ENCODE measurements around the gene BCL3.

- no peak for TF ChIP-seq POLR2A (IDR thresholded peaks at IDR 0.05)
- no peak for TF ChIP-seq CTCF (IDR thresholded peaks at IDR 0.05)
These were observed 13.5 kb upstream of the BCL3 start for GRCh38 chr19:44735011-44735410.
